T-helper 17 cell (primary cell): ENCODE measurements around the gene ZNF768. TPM values are rescaled to one million over a fixed set of nuclear protein-coding genes. Genes with fewer than 3 reads are reported as not detected.

Experiments used
- ATAC-seq: fragments of 150-1000 bp; cut with Tn5 transposase; 2 replicates; pipeline ENCODE4 v1.10.0; 2021; ENCODE audit warnings: mild to moderate bottlenecking, moderate library complexity
- DNase-seq, 3 donors: peaks; one replicate each; pipeline versions ENCODE4 v3.0.0 to v3.0.0-alpha.2; 2020 to 2021
- H3K9me3 ChIP-seq: one replicate; pipeline ENCODE4 v1.7.0; 2013; ENCODE audit warnings: low read length, mild to moderate bottlenecking; ENCODE audit not compliant: control insufficient read depth, poor library complexity, severe bottlenecking
- H3K27ac Mint-ChIP-seq: one replicate; pipeline ENCODE4 v1.8.0; 2022; ENCODE audit warnings: mild to moderate bottlenecking, moderate library complexity, mixed read lengths
- H3K27me3 Mint-ChIP-seq: one replicate; pipeline ENCODE4 v1.8.0; 2022; ENCODE audit warnings: mixed read lengths
- H3K36me3 Mint-ChIP-seq: one replicate; pipeline ENCODE4 v1.8.0; 2022; ENCODE audit warnings: low read depth, mixed read lengths
- H3K4me1 Mint-ChIP-seq: one replicate; pipeline ENCODE4 v1.8.0; 2022; ENCODE audit warnings: mild to moderate bottlenecking, mixed read lengths
- H3K4me3 Mint-ChIP-seq: one replicate; pipeline ENCODE4 v1.8.0; 2022; ENCODE audit warnings: mild to moderate bottlenecking, moderate library complexity, mixed read lengths
- total RNA-seq, 4 donors: library from RNA in 2 of 4; stranded (reverse) in 2 of 4; gene quantifications; one replicate each; pipeline ENCODE4 v1.2.3 and lab custom pipeline; 2022 to 2026

The ZNF768 gene
- total RNA-seq, 2 donors from 2014 or later = 5.1 to 5.3 TPM

GRCh38 chr16:30562021-30562420 is 35.7 kb upstream of the ZNF768 start:
- ATAC-seq (no peak), DNase-seq (no peak)
- H3K9me3 ChIP-seq = no peaks in the 10 kb centered on the region
- no peaks in the 10 kb centered on the region for H3K36me3 Mint-ChIP-seq
- H3K4me3 Mint-ChIP-seq = peak overlapping the region; percentile 87
- no peaks in the 10 kb centered on the region for H3K27me3 Mint-ChIP-seq
- peaks cover 22% of the 10 kb centered on the region for H3K4me1 Mint-ChIP-seq
- H3K27ac Mint-ChIP-seq = peak overlapping the region; percentile 96

GRCh38 chr16:30561089-30561816 is 34.9 kb upstream of the ZNF768 start:
- peak overlapping the region; percentile 87 for H3K4me3 Mint-ChIP-seq
- ATAC-seq = no peak
- DNase-seq = no peak
- H3K9me3 ChIP-seq = no peaks in the 10 kb centered on the region
- H3K36me3 Mint-ChIP-seq = no peaks in the 10 kb centered on the region
- peak overlapping the region; percentile 96 for H3K27ac Mint-ChIP-seq
- peaks cover 17% of the 10 kb centered on the region for H3K4me1 Mint-ChIP-seq
- H3K27me3 Mint-ChIP-seq = no peaks in the 10 kb centered on the region

- no peak for DNase-seq
- no peak for ATAC-seq
- H3K36me3 Mint-ChIP-seq = no peaks in the 10 kb centered on the region
- H3K27ac Mint-ChIP-seq = peak overlapping the region; percentile 1
- no peaks in the 10 kb centered on the region for H3K9me3 ChIP-seq
- peak overlapping the region; percentile 59 for H3K4me3 Mint-ChIP-seq
- peaks cover 19% of the 10 kb centered on the region for H3K4me1 Mint-ChIP-seq
- no peaks in the 10 kb centered on the region for H3K27me3 Mint-ChIP-seq
Observed at GRCh38 chr16:30559690-30560089, 33.3 kb upstream of the ZNF768 start.

- peaks cover 23% of the 10 kb centered on the region for H3K4me1 Mint-ChIP-seq
- no peaks in the 10 kb centered on the region for H3K36me3 Mint-ChIP-seq
- ATAC-seq = no peak
Observed at GRCh38 chr16:30558789-30559377, 32.5 kb upstream of the ZNF768 start.

GRCh38 chr16:30557957-30558788 is 31.8 kb upstream of the ZNF768 start, which contains the start of gene ZNF764:
Gene ZNF764 (minus strand): TSS chr16:30558374. CDS start chr16:30558182, 192 bp downstream.
- no peaks in the 10 kb centered on the region for H3K9me3 ChIP-seq
- ATAC-seq (peak; percentile 92), DNase-seq (peak; percentile 90 to 94 (median 91))
- H3K4me1 Mint-ChIP-seq = peaks cover 30% of the 10 kb centered on the region
- no peaks in the 10 kb centered on the region for H3K27me3 Mint-ChIP-seq
- no peaks in the 10 kb centered on the region for H3K36me3 Mint-ChIP-seq
- peak within 1 kb of the TSS; percentile 94 for H3K27ac Mint-ChIP-seq
- H3K4me3 Mint-ChIP-seq = peak within 1 kb of the TSS; percentile 90

More at GRCh38 chr16:30558789-30559377, 32.5 kb upstream of the ZNF768 start:
- Mint-ChIP-seq H3K4me3 (peak overlapping the region; percentile 90), H3K27ac (peak overlapping the region; percentile 94), H3K27me3 (no peaks in the 10 kb centered on the region)
- no peaks in the 10 kb centered on the region for H3K9me3 ChIP-seq
- DNase-seq = no peak

- no peak for ATAC-seq
- no peak for DNase-seq
- H3K4me3 Mint-ChIP-seq = peak overlapping the region; percentile 90
- H3K27ac Mint-ChIP-seq = peak overlapping the region; percentile 94
- no peaks in the 10 kb centered on the region for H3K36me3 Mint-ChIP-seq
- H3K27me3 Mint-ChIP-seq = no peaks in the 10 kb centered on the region
- H3K4me1 Mint-ChIP-seq = peaks cover 36% of the 10 kb centered on the region
- H3K9me3 ChIP-seq = no peaks in the 10 kb centered on the region
Observed at GRCh38 chr16:30557707-30557956, 31.3 kb upstream of the ZNF768 start.

GRCh38 chr16:30556125-30556473 is 29.7 kb upstream of the ZNF768 start:
- H3K4me3 Mint-ChIP-seq = peak overlapping the region; percentile 90
- no peak for ATAC-seq
- no peaks in the 10 kb centered on the region for H3K36me3 Mint-ChIP-seq
- no peak for DNase-seq
- H3K4me1 Mint-ChIP-seq = peaks cover 39% of the 10 kb centered on the region
- H3K27ac Mint-ChIP-seq = peak overlapping the region; percentile 94
- no peaks in the 10 kb centered on the region for H3K27me3 Mint-ChIP-seq
- no peaks in the 10 kb centered on the region for H3K9me3 ChIP-seq

GRCh38 chr16:30555315-30556124 is 29.2 kb upstream of the ZNF768 start:
- Mint-ChIP-seq H3K4me1 (peaks cover 36% of the 10 kb centered on the region), H3K27me3 (no peaks in the 10 kb centered on the region), H3K4me3 (peak overlapping the region; percentile 90), H3K36me3 (no peaks in the 10 kb centered on the region), H3K27ac (peak overlapping the region; percentile 94)
- ATAC-seq = no peak
- DNase-seq = no peak
- H3K9me3 ChIP-seq = no peaks in the 10 kb centered on the region

GRCh38 chr16:30554557-30555314 is 28.4 kb upstream of the ZNF768 start:
- DNase-seq = no peak
- Mint-ChIP-seq H3K27ac (peak overlapping the region; percentile 90), H3K4me1 (peaks cover 36% of the 10 kb centered on the region), H3K36me3 (no peaks in the 10 kb centered on the region), H3K27me3 (no peaks in the 10 kb centered on the region), H3K4me3 (peak overlapping the region; percentile 59)
- no peaks in the 10 kb centered on the region for H3K9me3 ChIP-seq
- ATAC-seq = no peak

GRCh38 chr16:30553393-30553899 is 27.1 kb upstream of the ZNF768 start:
- Mint-ChIP-seq H3K4me1 (peaks cover 40% of the 10 kb centered on the region), H3K36me3 (no peaks in the 10 kb centered on the region), H3K27me3 (no peaks in the 10 kb centered on the region), H3K27ac (peak overlapping the region; percentile 90), H3K4me3 (peak overlapping the region; percentile 63)
- no peaks in the 10 kb centered on the region for H3K9me3 ChIP-seq
- no peak for DNase-seq
- ATAC-seq = no peak

GRCh38 chr16:30552956-30553355 is 26.6 kb upstream of the ZNF768 start:
- Mint-ChIP-seq H3K36me3 (no peaks in the 10 kb centered on the region), H3K4me3 (peak overlapping the region; percentile 63), H3K27me3 (no peaks in the 10 kb centered on the region), H3K4me1 (peaks cover 39% of the 10 kb centered on the region), H3K27ac (peak overlapping the region; percentile 90)
- no peak for ATAC-seq
- DNase-seq = no peak
- no peaks in the 10 kb centered on the region for H3K9me3 ChIP-seq

- peak overlapping the region; percentile 80 for H3K4me3 Mint-ChIP-seq
- no peaks in the 10 kb centered on the region for H3K27me3 Mint-ChIP-seq
- no peaks in the 10 kb centered on the region for H3K9me3 ChIP-seq
- no peaks in the 10 kb centered on the region for H3K36me3 Mint-ChIP-seq
- ATAC-seq (peak; percentile 90), DNase-seq (peak; percentile 44 to 66 (median 44))
- H3K27ac Mint-ChIP-seq = peak overlapping the region; percentile 90
- H3K4me1 Mint-ChIP-seq = peaks cover 44% of the 10 kb centered on the region
Observed at GRCh38 chr16:30551781-30552180, 25.4 kb upstream of the ZNF768 start.
